Endothelial cell of umbilical vein (primary cell): ENCODE data around the gene PALB2. TPM values are rescaled to one million over a fixed set of nuclear protein-coding genes. Genes with fewer than 3 reads are reported as not detected.

Experiments
- BruUV-seq: library from RNA; stranded (reverse); fragments of 400-500 nt; replicated peaks from 2 replicates; lab custom pipeline; 2021; lab: Mats Ljungman, UMichigan
- CTCF ChIA-PET: fragments of 300-600, 350-600 bp; sonication (Branson Sonifier 250); formaldehyde crosslinking; loops from one replicate; lab custom pipeline; 2021; ENCODE audit warnings: antibody characterized with exemption, inconsistent platforms; lab: Charles Lee
- POLR2A ChIA-PET: fragments of 300-600, 350-600 bp; sonication (Branson Sonifier 250); formaldehyde crosslinking; loops from one replicate; lab custom pipeline; 2021; ENCODE audit warnings: antibody characterized with exemption, inconsistent platforms; lab: Charles Lee
- DNase-seq: peaks from one replicate; pipeline ENCODE4 v3.0.0-alpha.2; 2011; ENCODE audit warnings: low read depth, low spot score
- FAIRE-seq: peaks from 2 replicates; lab custom pipeline; 2011; peaks lifted over from hg19 to GRCh38; lab: Jason Lieb, UNC
- H2AFZ ChIP-seq: 2 replicates; pipeline ENCODE4 v1.6.0; 2012; ENCODE audit warnings: low read depth, low read length, control low read depth, inconsistent platforms
- H3K27ac ChIP-seq: 2 replicates; pipeline ENCODE4 v1.5.1; 2011; ENCODE audit warnings: low read depth, mild to moderate bottlenecking, control low read depth, low read length, moderate library complexity; ENCODE audit not compliant: insufficient read depth
- H3K27me3 ChIP-seq, 2 experiments: 2 replicates each; pipeline versions ENCODE4 v1.6.0 to v1.6.1; 2011; ENCODE audit warnings: low read length in 2 of 2, mixed read lengths in 1 of 2; ENCODE audit not compliant: control insufficient read depth in 2 of 2, insufficient read depth in 2 of 2
- H3K36me3 ChIP-seq, 2 experiments: 2 replicates in 1 of 2; 3 replicates in 1 of 2; pipeline ENCODE4 v1.5.1; 2011; ENCODE audit warnings: low read length in 2 of 2, mild to moderate bottlenecking in 1 of 2, moderate library complexity in 1 of 2; ENCODE audit not compliant: control insufficient read depth in 2 of 2, insufficient read depth in 2 of 2; ENCODE audit errors: extremely low read depth in 1 of 2
- H3K4me1 ChIP-seq: 3 replicates; pipeline ENCODE4 v1.5.1; 2011; ENCODE audit warnings: mild to moderate bottlenecking, low read length; ENCODE audit not compliant: control insufficient read depth, insufficient read depth; ENCODE audit errors: extremely low read depth
- H3K4me2 ChIP-seq: 2 replicates; pipeline ENCODE4 v1.6.1; 2011; ENCODE audit warnings: low read length, control low read depth, mixed read lengths; ENCODE audit not compliant: insufficient read depth
- H3K4me3 ChIP-seq, 3 experiments: fragments of 200-600 bp in 1 of 3; sonication (generic), shearing (Covaris generic) in 1 of 3; replicated peaks in 1 of 3; 2 replicates each; pipeline ENCODE4 v1.5.1; 2011 to 2016; ENCODE audit warnings: control low read depth in 3 of 3, low read length in 3 of 3, mild to moderate bottlenecking in 2 of 3, inconsistent platforms in 1 of 3, low read depth in 1 of 3, moderate library complexity in 1 of 3; ENCODE audit not compliant: insufficient read depth in 1 of 3
- H3K79me2 ChIP-seq: 2 replicates; pipeline ENCODE4 v1.6.0; 2012; ENCODE audit warnings: low read length, inconsistent platforms; ENCODE audit not compliant: control insufficient read depth, insufficient read depth
- H3K9ac ChIP-seq: replicated peaks from 2 replicates; pipeline ENCODE3; 2011; ENCODE audit warnings: low read length, control low read depth; ENCODE audit not compliant: insufficient read depth; ENCODE audit errors: extremely low read depth
- H3K9me1 ChIP-seq: replicated peaks from 3 replicates; pipeline ENCODE4 v1.6.0; 2011; ENCODE audit warnings: mild to moderate bottlenecking, low read length; ENCODE audit not compliant: control insufficient read depth, insufficient read depth; ENCODE audit errors: extremely low read depth
- H3K9me3 ChIP-seq: replicated peaks from 2 replicates; pipeline ENCODE4 v1.5.1; 2012; ENCODE audit warnings: low read length, inconsistent platforms; ENCODE audit not compliant: control insufficient read depth, insufficient read depth
- H4K20me1 ChIP-seq: replicated peaks from 2 replicates; pipeline ENCODE3; 2011; ENCODE audit warnings: mild to moderate bottlenecking, low read length; ENCODE audit not compliant: control insufficient read depth, insufficient read depth; ENCODE audit errors: extremely low read depth
- EZH2 ChIP-seq: IDR thresholded peaks from 2 replicates; pipeline ENCODE4 v1.6.1; 2012; ENCODE audit warnings: borderline replicate concordance, low read depth, mild to moderate bottlenecking, moderate library complexity, low read length, inconsistent platforms; ENCODE audit not compliant: severe bottlenecking
- FOS ChIP-seq: IDR thresholded peaks from 2 replicates; pipeline ENCODE4 v1.6.1; 2011; ENCODE audit warnings: mild to moderate bottlenecking, low read length, moderate library complexity, borderline replicate concordance; ENCODE audit not compliant: insufficient read depth
- GATA2 ChIP-seq: IDR thresholded peaks from 2 replicates; pipeline ENCODE4 v1.7.0; 2011; ENCODE audit warnings: low read depth, mild to moderate bottlenecking, moderate library complexity, mixed read lengths, low read length; ENCODE audit not compliant: insufficient read length, insufficient read depth
- JUN ChIP-seq: IDR thresholded peaks from 2 replicates; pipeline ENCODE4 v1.6.1; 2011; ENCODE audit warnings: borderline replicate concordance, low read depth; ENCODE audit not compliant: insufficient read length, insufficient read depth
- MAX ChIP-seq: IDR thresholded peaks from 2 replicates; pipeline ENCODE4 v1.6.1; 2011; ENCODE audit not compliant: insufficient read depth, insufficient read length
- MYC ChIP-seq: IDR thresholded peaks from one replicate; pipeline ENCODE4 v1.6.1; 2011; ENCODE audit warnings: mild to moderate bottlenecking, low read depth, low read length
- dilution Hi-C: fragments of 300-500 bp; cut with MboI; formaldehyde crosslinking; loops from one replicate; pipeline ENCODE4 v1.15.0; 2019; ENCODE audit warnings: low sequenced_read_pairs; ENCODE audit not compliant: extremely low pct_ligation_motif_present
- intact Hi-C: fragments of 100-400 bp; cut with micrococcal nuclease; formaldehyde crosslinking; loops from one replicate; pipeline ENCODE4 v1.10.0; 2022
- polyA plus RNA-seq, 4 experiments: library from polyadenylated mRNA; depleted of rRNA in 3 of 4; stranded (reverse) in 3 of 4; unstranded in 1 of 4; fragments of >200 nt; gene quantifications; 2 replicates each; pipeline versions ENCODE4 v1.2.1 to v1.2.3, GENCODE V29; 2011 to 2012; ENCODE audit warnings: missing spikeins in 1 of 4
- total RNA-seq: library from RNA; stranded (reverse); gene quantifications from 2 replicates; pipeline ENCODE4 v1.2.3, GENCODE V29; 2021

The PALB2 gene
- total and polyA plus RNA-seq, 2 donors (not counting 3 experiments of a cell fraction or from before 2014, with no cell fraction given), result 5.1 to 15.6 TPM

- Histone ChIP-seq H3K4me3 (peak overlapping the region; percentile 74 to 92 (median 86)), H3K36me3 (peaks cover 12% of the 10 kb centered on the region in 2 experiments), H4K20me1 (no peaks in the 10 kb centered on the region), H3K9me1 (no peaks in the 10 kb centered on the region), H3K9me3 (no peaks in the 10 kb centered on the region), H3K79me2 (peaks cover 30% of the 10 kb centered on the region), H3K4me1 (peaks cover 12% of the 10 kb centered on the region), H2AFZ (peak overlapping the region; percentile 83), H3K4me2 (peak overlapping the region; percentile 91), H3K27ac (peak overlapping the region; percentile 74), H3K27me3 (no peaks in the 10 kb centered on the region), H3K9ac (peak overlapping the region; percentile 87)
- TF ChIP-seq MAX (no peak), MYC (no peak), EZH2 (no peak), JUN (no peak), GATA2 (no peak), FOS (no peak)
- intact Hi-C loops (loop anchor here (1.0 to 2.0 kb wide), 12 partner anchors 38 to 981 kb away; partner anchors contain the start of genes COG7, DCTN5, GGA2 and NDUFAB1), dilution Hi-C loops (no loop called here)
- no TSS peak for BruUV-seq
- DNase-seq, result no peak
- FAIRE-seq, result peak; percentile 24
- POLR2A ChIA-PET, result interaction anchor here (0.9 to 1.2 kb wide), 2 partner anchors 17 to 66 kb away, joined by 4 to 5 read pairs; no protein-coding TSS in a partner anchor
- CTCF ChIA-PET, result interaction anchor here (0.8 to 1.6 kb wide), 15 partner anchors 12 to 170 kb away, joined by 3 to 11 read pairs (median 5); partner anchors contain the start of genes DCTN5, NDUFAB1 and PALB2
Measured at GRCh38 chr16:23557779-23558702, 83.1 kb downstream of the PALB2 start.
